ENCODE measurements around the gene NRP1. TPM values are rescaled to one million over a fixed set of nuclear protein-coding genes. Genes with fewer than 3 reads are reported as not detected.

The NRP1 gene
- total RNA-seq, 3 donors from 2014 or later = 12.3 to 52.3 (median 33.2) TPM

- intact Hi-C loops (cut with DNase I, micrococcal nuclease) = no loop called here
- Histone ChIP-seq H3K36me3 (ENCODE audit: low read depth) (no peaks in the 10 kb centered on the region), H3K4me3 (no peak overlapping the region), H3K4me1 (ENCODE audit: low read depth) (no peaks in the 10 kb centered on the region), H3K9me3 (no peaks in the 10 kb centered on the region)
- TF ChIP-seq CTCF (IDR thresholded peaks at IDR 0.05) = no peak
- no peak for DNase-seq
- no peak for ATAC-seq
These were observed 20.8 kb upstream of the NRP1 start for GRCh38 chr10:33355274-33355673.

- no peak for TF ChIP-seq CTCF (IDR thresholded peaks at IDR 0.05)
- Histone ChIP-seq H3K9me3 (no peaks in the 10 kb centered on the region), H3K4me1 (ENCODE audit: low read depth) (no peaks in the 10 kb centered on the region), H3K4me3 (no peak overlapping the region), H3K36me3 (ENCODE audit: low read depth) (no peaks in the 10 kb centered on the region)
- intact Hi-C loops (cut with DNase I, micrococcal nuclease) = no loop called here
- no peak for DNase-seq
- no peak for ATAC-seq
These were observed 19.4 kb upstream of the NRP1 start for GRCh38 chr10:33353853-33354252.

GRCh38 chr10:33353334-33353733 is 18.9 kb upstream of the NRP1 start:
- DNase-seq = no peak
- no peak overlapping the region for H3K4me3 ChIP-seq
- no peaks in the 10 kb centered on the region for H3K36me3 ChIP-seq (ENCODE audit: low read depth)
- no peaks in the 10 kb centered on the region for H3K9me3 ChIP-seq
- no peak for ATAC-seq
- intact Hi-C loops (cut with DNase I, micrococcal nuclease) = no loop called here
- no peak for TF ChIP-seq CTCF (IDR thresholded peaks at IDR 0.05)
- no peaks in the 10 kb centered on the region for H3K4me1 ChIP-seq (ENCODE audit: low read depth)

- intact Hi-C loops (cut with DNase I, micrococcal nuclease) = no loop called here
- no peak for TF ChIP-seq CTCF (IDR thresholded peaks at IDR 0.05)
- Histone ChIP-seq H3K36me3 (ENCODE audit: low read depth) (no peaks in the 10 kb centered on the region), H3K9me3 (no peaks in the 10 kb centered on the region), H3K4me1 (ENCODE audit: low read depth) (no peaks in the 10 kb centered on the region), H3K4me3 (no peak overlapping the region)
- no peak for DNase-seq
- ATAC-seq = no peak
These were observed 18.1 kb upstream of the NRP1 start for GRCh38 chr10:33352615-33353014.

GRCh38 chr10:33352175-33352574 is 17.7 kb upstream of the NRP1 start:
- H3K9me3 ChIP-seq = no peaks in the 10 kb centered on the region
- H3K4me3 ChIP-seq = no peak overlapping the region
- no peaks in the 10 kb centered on the region for H3K4me1 ChIP-seq (ENCODE audit: low read depth)
- no peaks in the 10 kb centered on the region for H3K36me3 ChIP-seq (ENCODE audit: low read depth)
- ATAC-seq (no peak), DNase-seq (no peak)
- no peak for TF ChIP-seq CTCF (IDR thresholded peaks at IDR 0.05)
- intact Hi-C loops (cut with DNase I, micrococcal nuclease) = no loop called here

GRCh38 chr10:33350041-33350440 is 15.6 kb upstream of the NRP1 start:
- H3K9me3 ChIP-seq = no peaks in the 10 kb centered on the region
- DNase-seq (no peak), ATAC-seq (no peak)
- H3K36me3 ChIP-seq (ENCODE audit: low read depth) = no peaks in the 10 kb centered on the region
- no peaks in the 10 kb centered on the region for H3K4me1 ChIP-seq (ENCODE audit: low read depth)
- intact Hi-C loops (cut with DNase I, micrococcal nuclease) = no loop called here
- TF ChIP-seq CTCF (IDR thresholded peaks at IDR 0.05) = no peak
- H3K4me3 ChIP-seq = no peak overlapping the region

All from mucosa of descending colon (tissue), 3 donors.